Suprapubic skin (tissue), 4 donors: ENCODE measurements around the gene HES6. TPM values are rescaled to one million over a fixed set of nuclear protein-coding genes. Genes with fewer than 3 reads are reported as not detected.

Source experiments
- DNase-seq, 2 donors: peaks; one replicate each; pipeline ENCODE4 v3.0.0-alpha.2; 2019; ENCODE audit warnings: low spot score in 2 of 2
- H3K27ac ChIP-seq: fragments of 200-600 bp; sonication (generic); one replicate; pipeline ENCODE4 v1.5.1; 2019
- H3K27me3 ChIP-seq: fragments of 200-600 bp; sonication (generic); one replicate; pipeline ENCODE4 v1.5.1; 2019
- H3K36me3 ChIP-seq: fragments of 200-600 bp; sonication (generic); one replicate; pipeline ENCODE4 v1.5.1; 2019
- H3K4me1 ChIP-seq: fragments of 200-600 bp; sonication (generic); one replicate; pipeline ENCODE4 v1.5.1; 2019
- H3K4me3 ChIP-seq: fragments of 200-600 bp; sonication (generic); one replicate; pipeline ENCODE4 v1.5.1; 2019; ENCODE audit warnings: mild to moderate bottlenecking
- H3K9me3 ChIP-seq: fragments of 200-600 bp; sonication (generic); one replicate; pipeline ENCODE4 v1.5.1; 2019
- CTCF ChIP-seq, 2 donors: fragments of 200-600 bp in 1 of 2; fragments of 450-650 bp in 1 of 2; sonication (generic) in 1 of 2; IDR thresholded peaks; one replicate each; pipeline ENCODE4 v1.5.1; 2016 to 2019; ENCODE audit warnings: antibody characterized with exemption in 2 of 2, mild to moderate bottlenecking in 1 of 2, moderate library complexity in 1 of 2
- EP300 ChIP-seq: sonication (generic); formaldehyde crosslinking; IDR thresholded peaks from one replicate; pipeline ENCODE4 v1.6.1; 2017; ENCODE audit warnings: antibody characterized with exemption
- POLR2A ChIP-seq, 2 donors: fragments of 450-650 bp; IDR thresholded peaks; one replicate each; pipeline ENCODE4 v1.6.1; 2017; ENCODE audit warnings: antibody characterized with exemption in 2 of 2, mild to moderate bottlenecking in 2 of 2, moderate library complexity in 2 of 2
- POLR2AphosphoS5 ChIP-seq, 3 donors: sonication (generic); formaldehyde crosslinking; IDR thresholded peaks; one replicate each; pipeline ENCODE4 v1.6.1; 2017; ENCODE audit warnings: antibody characterized with exemption in 3 of 3
- WGBS: methylation state at CpG from one replicate; pipeline ENCODE4 v1.1.5; 2018; 5-methylcytosine and 5-hydroxymethylcytosine counted together
- total RNA-seq, 4 donors: library from RNA; depleted of rRNA; stranded (reverse); fragments of >200 nt; gene quantifications; one replicate each; pipeline ENCODE4 v1.1.0, GENCODE V29; 2016

Gene HES6
- total RNA-seq, 4 donors from 2014 or later: 4.0 to 10.0 (median 7.0) TPM

DNA sequence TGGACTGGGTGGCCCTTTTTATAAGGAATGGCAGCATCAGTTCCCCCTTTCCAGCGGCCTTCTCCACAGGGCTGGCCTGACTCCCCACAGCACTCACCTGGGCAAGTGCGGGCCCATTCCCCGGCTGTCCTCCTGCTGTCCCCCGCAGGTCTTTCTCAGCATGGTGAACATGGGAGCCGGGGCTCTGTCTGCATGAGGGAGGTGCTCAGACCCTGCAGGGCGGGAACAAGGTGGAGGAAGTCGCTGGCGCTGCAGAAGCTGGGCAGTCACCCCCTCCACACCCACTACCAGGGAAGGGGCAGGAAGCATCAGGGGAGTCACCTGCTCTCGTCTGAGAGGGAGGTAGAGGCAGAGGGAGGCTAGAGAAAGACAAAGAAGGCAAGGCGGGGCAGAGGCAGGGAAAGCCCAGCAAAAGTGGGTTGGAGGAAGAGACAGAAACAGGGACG is 12.2 kb downstream of the HES6 start:
- H3K27ac ChIP-seq: no peak overlapping the region
- H3K4me3 ChIP-seq: no peak overlapping the region
- H3K9me3 ChIP-seq: no peaks in the 10 kb centered on the region
- H3K36me3 ChIP-seq: no peaks in the 10 kb centered on the region
- 72% methylated on average over 11 of the region's 11 CpGs for WGBS
- no peak for DNase-seq
- peaks cover 8% of the 10 kb centered on the region for H3K4me1 ChIP-seq
- H3K27me3 ChIP-seq: no peaks in the 10 kb centered on the region
- no peak for TF ChIP-seq EP300
- no peak for TF ChIP-seq POLR2A (IDR thresholded peaks at IDR 0.05)
- TF ChIP-seq POLR2AphosphoS5 (IDR thresholded peaks at IDR 0.05): no peak
- TF ChIP-seq CTCF (IDR thresholded peaks at IDR 0.05): no peak

DNA sequence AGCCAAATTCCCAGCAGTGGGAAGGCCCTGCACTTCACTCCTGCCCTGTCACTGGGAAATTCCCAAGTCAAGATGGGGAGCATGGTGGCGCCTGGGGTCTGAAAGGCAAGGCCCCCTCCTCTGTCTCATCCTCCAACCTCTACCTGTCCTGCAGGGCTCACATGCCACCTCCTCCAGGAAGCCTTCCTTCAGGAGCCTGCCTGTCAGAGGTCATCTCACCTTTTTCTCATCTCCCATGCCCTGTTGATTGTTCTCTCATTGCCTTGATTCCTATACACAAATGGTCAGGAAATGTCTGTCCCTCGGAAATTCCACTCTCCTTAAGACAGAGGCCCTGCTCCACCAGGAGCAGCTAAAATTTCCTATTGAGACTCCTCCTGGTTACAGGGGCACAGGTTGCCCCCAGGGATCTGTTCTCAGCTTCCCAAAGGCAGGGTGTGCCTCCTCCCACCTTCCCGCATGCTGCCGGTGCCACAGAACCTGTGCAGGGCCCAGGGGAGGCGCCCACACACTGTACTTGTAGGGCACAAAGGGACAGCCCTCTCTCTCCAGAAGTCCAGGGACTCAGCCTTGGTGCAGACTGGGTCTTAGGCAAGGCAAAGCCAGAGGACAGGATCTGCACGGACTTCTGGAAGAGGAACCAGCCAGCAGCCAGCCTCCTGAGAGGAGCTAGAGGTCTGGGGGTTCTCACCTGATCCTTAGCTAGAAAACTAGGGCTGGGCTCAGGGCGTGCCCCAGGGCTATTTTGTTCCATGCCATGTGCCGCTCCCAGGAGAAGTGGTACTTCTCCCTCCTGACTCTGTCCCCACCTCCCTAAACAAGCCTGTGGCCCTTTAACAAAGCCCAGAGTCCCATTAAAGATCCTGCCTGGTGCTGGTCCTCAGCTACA is 12.9 kb downstream of the HES6 start:
- DNase-seq: no peak
- Histone ChIP-seq H3K4me1 (peaks cover 8% of the 10 kb centered on the region), H3K27ac (no peak overlapping the region), H3K9me3 (no peaks in the 10 kb centered on the region), H3K27me3 (no peaks in the 10 kb centered on the region), H3K36me3 (no peaks in the 10 kb centered on the region), H3K4me3 (no peak overlapping the region)
- TF ChIP-seq POLR2A (IDR thresholded peaks at IDR 0.05) (no peak), EP300 (no peak), CTCF (IDR thresholded peaks at IDR 0.05) (no peak), POLR2AphosphoS5 (IDR thresholded peaks at IDR 0.05) (no peak)
- 84% methylated on average over 8 of the region's 8 CpGs for WGBS

- no peak overlapping the region for H3K27ac ChIP-seq
- WGBS: 80% methylated on average over 31 of the region's 38 CpGs
- TF ChIP-seq POLR2A (IDR thresholded peaks at IDR 0.05) (no peak), POLR2AphosphoS5 (IDR thresholded peaks at IDR 0.05) (no peak), CTCF (IDR thresholded peaks at IDR 0.05) (no peak), EP300 (no peak)
Measured at GRCh38 chr2:238225911-238226697, 13.7 kb downstream of the HES6 start.

GRCh38 chr2:238225121-238225520 is 14.7 kb downstream of the HES6 start:
- H3K27ac ChIP-seq: no peak overlapping the region
- H3K4me3 ChIP-seq: no peak overlapping the region
- H3K36me3 ChIP-seq: no peaks in the 10 kb centered on the region
- H3K27me3 ChIP-seq: no peaks in the 10 kb centered on the region
- no peak for DNase-seq
- H3K9me3 ChIP-seq: no peaks in the 10 kb centered on the region
- WGBS: 95% methylated on average over 11 of the region's 13 CpGs
- no peaks in the 10 kb centered on the region for H3K4me1 ChIP-seq
- TF ChIP-seq POLR2AphosphoS5 (IDR thresholded peaks at IDR 0.05) (no peak), EP300 (no peak), CTCF (IDR thresholded peaks at IDR 0.05) (no peak), POLR2A (IDR thresholded peaks at IDR 0.05) (no peak)

More at GRCh38 chr2:238225911-238226697, 13.7 kb downstream of the HES6 start:
- no peaks in the 10 kb centered on the region for H3K36me3 ChIP-seq
- peaks cover under 1% of the 10 kb centered on the region for H3K4me1 ChIP-seq
- H3K4me3 ChIP-seq: no peak overlapping the region
- DNase-seq: no peak
- H3K9me3 ChIP-seq: no peaks in the 10 kb centered on the region
- no peaks in the 10 kb centered on the region for H3K27me3 ChIP-seq
